ENCODE measurements around the gene FAM50B. TPM values are rescaled to one million over a fixed set of nuclear protein-coding genes. Genes with fewer than 3 reads are reported as not detected.
A peak's percentile ranks its signal among the peaks of the same experiment; 100 is the strongest.

Gene FAM50B
- total and polyA plus RNA-seq, 2 donors (not counting 1 experiment from before 2014, with no cell fraction given): 4.2 to 9.8 TPM

DNA sequence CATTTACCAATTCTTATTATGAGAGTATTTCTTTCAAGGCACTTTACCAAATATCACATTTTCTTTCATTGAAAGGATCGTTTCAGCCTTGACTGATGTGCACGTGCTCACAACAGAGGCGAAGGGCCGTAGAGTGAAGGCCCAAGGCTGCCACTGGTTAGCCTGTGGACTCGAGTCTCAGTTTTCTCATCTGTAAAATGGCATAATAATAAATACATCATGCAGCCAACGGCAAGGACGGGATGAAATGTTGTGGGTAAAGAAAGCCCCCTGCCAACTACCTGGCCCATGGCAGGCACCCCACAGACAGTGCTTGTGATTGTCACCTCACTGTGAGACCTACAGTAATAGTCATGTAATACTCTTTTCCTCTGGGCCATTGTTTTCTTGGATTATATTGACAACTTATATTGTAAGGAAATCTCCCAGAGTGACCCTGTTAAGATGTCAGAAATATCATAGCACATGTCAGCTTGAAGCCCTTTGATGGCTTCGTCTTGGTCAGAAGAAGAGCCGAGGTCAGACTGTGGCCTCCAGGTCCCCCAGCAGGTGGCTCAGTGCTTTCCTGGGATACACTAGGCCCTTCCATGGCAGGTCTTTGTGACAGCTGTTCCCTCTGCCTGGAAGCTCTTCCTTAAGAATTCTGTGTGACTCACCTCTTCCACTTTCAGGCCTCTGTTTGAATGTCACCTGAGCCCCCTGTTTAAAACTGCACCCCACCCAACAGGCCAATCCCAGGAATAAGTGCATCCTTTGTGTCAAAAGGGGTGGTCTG, 36.3 kb downstream of the FAM50B start:
- Mint-ChIP-seq H3K27ac (no peak overlapping the region), H3K4me1 (no peaks in the 10 kb centered on the region), H3K27me3 (peaks cover 12% of the 10 kb centered on the region), H3K9me3 (ENCODE audit: insufficient read depth) (no peaks in the 10 kb centered on the region), H3K4me3 (no peak overlapping the region)
- H3K27me3 ChIP-seq (replicated peaks in 1 of 4; ENCODE audit: control extremely low read depth in 1 of 4, control insufficient read depth in 3 of 4, insufficient read depth in 4 of 4, low read length in 3 of 4): no peaks in the 10 kb centered on the region
- no peaks in the 10 kb centered on the region for H3K4me1 ChIP-seq (ENCODE audit: control insufficient read depth in 2 of 2, insufficient read depth in 2 of 2, low read length in 2 of 2)
- ATAC-seq (ENCODE audit: low read depth) (no peak), DNase-seq (no peak)
- no peak for TF ChIP-seq EZH2 (IDR thresholded peaks at IDR 0.05; ENCODE audit: borderline replicate concordance, insufficient read depth, low read depth, low read length, poor library complexity, severe bottlenecking)
- H3K4me3 ChIP-seq (ENCODE audit: control extremely low read depth in 1 of 5, extremely low read depth in 1 of 5, insufficient read depth in 1 of 5, low read depth in 2 of 5, low read length in 4 of 5): no peak overlapping the region
- H3K9me3 ChIP-seq (ENCODE audit: control extremely low read depth in 1 of 3, control insufficient read depth in 2 of 3, insufficient read depth in 1 of 3, low read length in 2 of 3): peaks cover 0 to 3% (median 0%) of the 10 kb centered on the region in 3 donors
- POLR2A ChIA-PET: no interaction called here
- CTCF ChIA-PET: interaction anchor here (7.0 kb wide), 1 partner anchor 142 kb away, joined by 85 read pairs; no protein-coding TSS in a partner anchor
- H3K9ac ChIP-seq (ENCODE audit: low read length): no peak overlapping the region
- intact Hi-C loops (cut with micrococcal nuclease): no loop called here
- H2AFZ ChIP-seq (ENCODE audit: insufficient read depth, low read depth, low read length, poor library complexity, severe bottlenecking): no peak overlapping the region
- no peaks in the 10 kb centered on the region for H4K20me1 ChIP-seq (ENCODE audit: control insufficient read depth, insufficient read depth, low read length, poor library complexity, severe bottlenecking)
- no peaks in the 10 kb centered on the region for H3K79me2 ChIP-seq (ENCODE audit: control insufficient read depth, insufficient read depth, low read length)
- WGBS (ENCODE audit: insufficient coverage): 100% methylated on average over 2 of the region's 9 CpGs
- H3K27ac ChIP-seq (ENCODE audit: low read length in 2 of 2): no peak overlapping the region
- no peaks in the 10 kb centered on the region for H3K36me3 ChIP-seq (replicated peaks in 1 of 2; ENCODE audit: control extremely low read depth in 1 of 2, control insufficient read depth in 1 of 2, extremely low read depth in 1 of 2, insufficient read depth in 2 of 2, low read length in 1 of 2)
- no peak overlapping the region for H3K4me2 ChIP-seq (replicated peaks; ENCODE audit: low read depth, low read length, poor library complexity, severe bottlenecking)

DNA sequence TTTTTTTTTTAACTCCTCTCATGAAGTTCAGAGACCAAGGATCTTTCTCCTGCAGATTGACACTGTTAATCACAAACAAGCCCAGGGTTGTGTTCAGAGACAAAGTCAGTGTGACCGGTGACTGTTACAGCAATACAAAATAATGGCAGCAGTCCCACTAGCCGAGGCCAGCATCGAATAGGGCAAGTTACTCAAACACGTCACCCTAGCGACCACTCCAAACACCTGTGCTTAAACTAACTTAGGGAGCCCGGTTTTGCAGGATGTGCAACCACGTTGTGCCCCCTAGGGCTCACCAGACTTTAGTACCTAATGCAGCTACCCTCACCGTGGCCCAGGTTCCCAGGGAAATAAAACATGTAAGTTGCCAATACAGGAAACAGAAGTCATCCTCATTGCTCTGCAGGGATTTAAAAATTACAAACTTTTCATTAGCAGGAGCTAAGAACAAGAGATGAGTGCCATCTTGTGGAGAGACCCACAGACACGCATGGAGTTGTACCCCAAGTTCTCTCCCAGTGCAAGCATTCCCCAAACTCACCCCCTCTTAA, 38.1 kb downstream of the FAM50B start:
- Histone ChIP-seq H3K27ac (ENCODE audit: low read length in 2 of 2) (no peak overlapping the region), H4K20me1 (ENCODE audit: control insufficient read depth, insufficient read depth, low read length, poor library complexity, severe bottlenecking) (no peaks in the 10 kb centered on the region), H3K4me3 (ENCODE audit: control extremely low read depth in 1 of 5, extremely low read depth in 1 of 5, insufficient read depth in 1 of 5, low read depth in 2 of 5, low read length in 4 of 5) (no peak overlapping the region), H3K9ac (ENCODE audit: low read length) (no peak overlapping the region), H3K4me2 (replicated peaks; ENCODE audit: low read depth, low read length, poor library complexity, severe bottlenecking) (no peak overlapping the region), H3K9me3 (ENCODE audit: control extremely low read depth in 1 of 3, control insufficient read depth in 2 of 3, insufficient read depth in 1 of 3, low read length in 2 of 3) (no peaks in the 10 kb centered on the region), H3K36me3 (replicated peaks in 1 of 2; ENCODE audit: control extremely low read depth in 1 of 2, control insufficient read depth in 1 of 2, extremely low read depth in 1 of 2, insufficient read depth in 2 of 2, low read length in 1 of 2) (no peaks in the 10 kb centered on the region), H3K79me2 (ENCODE audit: control insufficient read depth, insufficient read depth, low read length) (no peaks in the 10 kb centered on the region), H3K27me3 (replicated peaks in 1 of 4; ENCODE audit: control extremely low read depth in 1 of 4, control insufficient read depth in 3 of 4, insufficient read depth in 4 of 4, low read length in 3 of 4) (no peaks in the 10 kb centered on the region), H2AFZ (ENCODE audit: insufficient read depth, low read depth, low read length, poor library complexity, severe bottlenecking) (no peak overlapping the region), H3K4me1 (ENCODE audit: control insufficient read depth in 2 of 2, insufficient read depth in 2 of 2, low read length in 2 of 2) (no peaks in the 10 kb centered on the region)
- Mint-ChIP-seq H3K4me3 (no peak overlapping the region), H3K27me3 (peaks cover 3% of the 10 kb centered on the region), H3K9me3 (ENCODE audit: insufficient read depth) (no peaks in the 10 kb centered on the region), H3K4me1 (no peaks in the 10 kb centered on the region), H3K27ac (no peak overlapping the region)
- DNase-seq: peak; percentile 28
- ChIA-PET POLR2A (no interaction called here), CTCF (interaction anchor here (0.7 to 7.0 kb wide), 6 partner anchors 34 to 608 kb away, joined by 3 to 85 read pairs (median 5); no protein-coding TSS in a partner anchor)
- no peak for ATAC-seq (ENCODE audit: low read depth)
- intact Hi-C loops (cut with micrococcal nuclease): loop anchor here (1.0 kb wide), 1 partner anchor 145 kb away; no protein-coding TSS in a partner anchor
- TF ChIP-seq, protein P1, sequence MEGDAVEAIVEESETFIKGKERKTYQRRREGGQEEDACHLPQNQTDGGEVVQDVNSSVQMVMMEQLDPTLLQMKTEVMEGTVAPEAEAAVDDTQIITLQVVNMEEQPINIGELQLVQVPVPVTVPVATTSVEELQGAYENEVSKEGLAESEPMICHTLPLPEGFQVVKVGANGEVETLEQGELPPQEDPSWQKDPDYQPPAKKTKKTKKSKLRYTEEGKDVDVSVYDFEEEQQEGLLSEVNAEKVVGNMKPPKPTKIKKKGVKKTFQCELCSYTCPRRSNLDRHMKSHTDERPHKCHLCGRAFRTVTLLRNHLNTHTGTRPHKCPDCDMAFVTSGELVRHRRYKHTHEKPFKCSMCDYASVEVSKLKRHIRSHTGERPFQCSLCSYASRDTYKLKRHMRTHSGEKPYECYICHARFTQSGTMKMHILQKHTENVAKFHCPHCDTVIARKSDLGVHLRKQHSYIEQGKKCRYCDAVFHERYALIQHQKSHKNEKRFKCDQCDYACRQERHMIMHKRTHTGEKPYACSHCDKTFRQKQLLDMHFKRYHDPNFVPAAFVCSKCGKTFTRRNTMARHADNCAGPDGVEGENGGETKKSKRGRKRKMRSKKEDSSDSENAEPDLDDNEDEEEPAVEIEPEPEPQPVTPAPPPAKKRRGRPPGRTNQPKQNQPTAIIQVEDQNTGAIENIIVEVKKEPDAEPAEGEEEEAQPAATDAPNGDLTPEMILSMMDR (IDR thresholded peaks at IDR 0.05): peak; percentile 21
- TF ChIP-seq EZH2 (IDR thresholded peaks at IDR 0.05; ENCODE audit: borderline replicate concordance, insufficient read depth, low read depth, low read length, poor library complexity, severe bottlenecking): no peak
- WGBS (ENCODE audit: insufficient coverage): 69% methylated on average over 9 of the region's 9 CpGs

Data from B cell (primary cell).